Activated CD4-positive, alpha-beta T cell treated with anti-CD3 and anti-CD28 coated beads for 36 hours (primary cell): ENCODE data around the gene SCN2B. TPM values are rescaled to one million over a fixed set of nuclear protein-coding genes. Genes with fewer than 3 reads are reported as not detected.
A peak's percentile ranks its signal among the peaks of the same experiment; 100 is the strongest.

ENCODE experiments used
- ATAC-seq: fragments of 200-7000 bp; cut with Tn5 transposase; one replicate; pipeline ENCODE4 v1.10.0; 2021; ENCODE audit warnings: mild to moderate bottlenecking, moderate library complexity
- CTCF ChIA-PET: fragments of 350-600 bp; sonication (Branson Sonifier 250); formaldehyde crosslinking; loops from one replicate; lab custom pipeline; 2021; ENCODE audit warnings: antibody characterized with exemption; lab: Charles Lee
- POLR2A ChIA-PET: fragments of 350-600 bp; sonication (Branson Sonifier 250); formaldehyde crosslinking; loops from one replicate; lab custom pipeline; 2021; ENCODE audit warnings: antibody characterized with exemption, inconsistent platforms; lab: Charles Lee
- DNase-seq: peaks from one replicate; pipeline ENCODE4 v3.0.0-alpha.2; 2020
- H3K27ac Mint-ChIP-seq: one replicate; pipeline ENCODE4 v1.8.0; 2021; ENCODE audit warnings: mixed read lengths
- H3K27me3 Mint-ChIP-seq: one replicate; pipeline ENCODE4 v1.8.0; 2021; ENCODE audit warnings: mixed read lengths
- H3K36me3 Mint-ChIP-seq: one replicate; pipeline ENCODE4 v1.8.0; 2021; ENCODE audit warnings: low read depth, mixed read lengths
- H3K4me1 Mint-ChIP-seq: one replicate; pipeline ENCODE4 v1.8.0; 2021; ENCODE audit warnings: mixed read lengths
- H3K4me3 Mint-ChIP-seq: one replicate; pipeline ENCODE4 v1.8.0; 2021; ENCODE audit warnings: mild to moderate bottlenecking, moderate library complexity, mixed read lengths
- H3K9me3 Mint-ChIP-seq: one replicate; pipeline ENCODE4 v1.8.0; 2021; ENCODE audit warnings: low read depth, mixed read lengths
- intact Hi-C, 2 experiments: fragments of 100-400 bp; cut with DNase I in 1 of 2; cut with micrococcal nuclease in 1 of 2; formaldehyde crosslinking; loops; one replicate each; pipeline versions ENCODE4 v1.14.2 to v1.15.1; 2022 to 2024; cut with DNase I, micrococcal nuclease
- total RNA-seq, 2 experiments: library from RNA; stranded (reverse); gene quantifications; one replicate each; pipeline ENCODE4 v1.2.3, GENCODE V29; 2021

The SCN2B gene
- total RNA-seq, 2 experiments from 2014 or later, result not detected

- Mint-ChIP-seq H3K9me3 (no peaks in the 10 kb centered on the region), H3K27ac (no peak overlapping the region), H3K36me3 (no peaks in the 10 kb centered on the region), H3K27me3 (peaks cover 7% of the 10 kb centered on the region), H3K4me3 (no peak overlapping the region), H3K4me1 (no peaks in the 10 kb centered on the region)
- POLR2A ChIA-PET, result no interaction called here
- ATAC-seq (no peak), DNase-seq (no peak)
- CTCF ChIA-PET, result no interaction called here
- intact Hi-C loops, result no loop called here
Measured at GRCh38 chr11:118135796-118136165, 40.7 kb downstream of the SCN2B start.

- no peaks in the 10 kb centered on the region for H3K36me3 Mint-ChIP-seq
- intact Hi-C loops, result no loop called here
- no peaks in the 10 kb centered on the region for H3K9me3 Mint-ChIP-seq
- H3K4me3 Mint-ChIP-seq, result no peak overlapping the region
- no peak for DNase-seq
- H3K27me3 Mint-ChIP-seq, result peaks cover 4% of the 10 kb centered on the region
- ChIA-PET POLR2A (no interaction called here), CTCF (no interaction called here)
- ATAC-seq, result no peak
- H3K27ac Mint-ChIP-seq, result no peak overlapping the region
- no peaks in the 10 kb centered on the region for H3K4me1 Mint-ChIP-seq
Measured at GRCh38 chr11:118135051-118135795, 41.2 kb downstream of the SCN2B start.

- no peaks in the 10 kb centered on the region for H3K4me1 Mint-ChIP-seq
- H3K27ac Mint-ChIP-seq, result no peak overlapping the region
Measured at GRCh38 chr11:118133816-118134215, 42.6 kb downstream of the SCN2B start.

GRCh38 chr11:118132385-118133151 is 43.9 kb downstream of the SCN2B start:
- no peak for DNase-seq
- Mint-ChIP-seq H3K4me3 (no peak overlapping the region), H3K36me3 (no peaks in the 10 kb centered on the region), H3K4me1 (no peaks in the 10 kb centered on the region), H3K27me3 (no peaks in the 10 kb centered on the region), H3K27ac (no peak overlapping the region), H3K9me3 (no peaks in the 10 kb centered on the region)
- POLR2A ChIA-PET, result no interaction called here
- CTCF ChIA-PET, result interaction anchor here (0.7 to 1.0 kb wide), 2 partner anchors 16 to 60 kb away, joined by 3 read pairs; no protein-coding TSS in a partner anchor
- intact Hi-C loops, result no loop called here
- no peak for ATAC-seq

More at GRCh38 chr11:118133816-118134215, 42.6 kb downstream of the SCN2B start:
- intact Hi-C loops, result no loop called here
- no peaks in the 10 kb centered on the region for H3K9me3 Mint-ChIP-seq
- ChIA-PET CTCF (interaction anchor here (0.7 to 1.2 kb wide), 2 partner anchors 10 to 38 kb away, joined by 3 read pairs; no protein-coding TSS in a partner anchor), POLR2A (interaction anchor here (0.6 kb wide), 1 partner anchor 441 kb away, joined by 3 read pairs; no protein-coding TSS in a partner anchor)
- H3K36me3 Mint-ChIP-seq, result no peaks in the 10 kb centered on the region
- DNase-seq (no peak), ATAC-seq (no peak)
- H3K4me3 Mint-ChIP-seq, result no peak overlapping the region
- no peaks in the 10 kb centered on the region for H3K27me3 Mint-ChIP-seq

GRCh38 chr11:118129471-118130172 is 46.8 kb downstream of the SCN2B start:
- ATAC-seq, result no peak
- Mint-ChIP-seq H3K27me3 (no peaks in the 10 kb centered on the region), H3K4me3 (no peak overlapping the region), H3K4me1 (no peaks in the 10 kb centered on the region), H3K27ac (no peak overlapping the region), H3K9me3 (no peaks in the 10 kb centered on the region), H3K36me3 (no peaks in the 10 kb centered on the region)
- ChIA-PET POLR2A (no interaction called here), CTCF (interaction anchor here (0.7 to 1.0 kb wide), 3 partner anchors 41 to 182 kb away, joined by 3 to 4 read pairs (median 3); no protein-coding TSS in a partner anchor)
- DNase-seq, result no peak
- intact Hi-C loops, result no loop called here

GRCh38 chr11:118128721-118129470 is 47.5 kb downstream of the SCN2B start:
- H3K27ac Mint-ChIP-seq, result no peak overlapping the region
- H3K27me3 Mint-ChIP-seq, result no peaks in the 10 kb centered on the region
- ChIA-PET CTCF (interaction anchor here (0.8 kb wide), 1 partner anchor 181 kb away, joined by 3 read pairs; no protein-coding TSS in a partner anchor), POLR2A (no interaction called here)
- ATAC-seq (no peak), DNase-seq (no peak)
- no peaks in the 10 kb centered on the region for H3K9me3 Mint-ChIP-seq
- intact Hi-C loops, result no loop called here
- H3K4me3 Mint-ChIP-seq, result no peak overlapping the region
- H3K4me1 Mint-ChIP-seq, result no peaks in the 10 kb centered on the region
- H3K36me3 Mint-ChIP-seq, result no peaks in the 10 kb centered on the region

GRCh38 chr11:118128310-118128709 is 48.1 kb downstream of the SCN2B start:
- DNase-seq (no peak), ATAC-seq (no peak)
- ChIA-PET CTCF (no interaction called here), POLR2A (no interaction called here)
- Mint-ChIP-seq H3K9me3 (no peaks in the 10 kb centered on the region), H3K27me3 (no peaks in the 10 kb centered on the region), H3K27ac (no peak overlapping the region), H3K36me3 (no peaks in the 10 kb centered on the region), H3K4me3 (no peak overlapping the region), H3K4me1 (no peaks in the 10 kb centered on the region)
- intact Hi-C loops, result no loop called here

GRCh38 chr11:118126082-118126838 is 50.2 kb downstream of the SCN2B start:
- POLR2A ChIA-PET, result interaction anchor here (0.6 to 0.7 kb wide), 2 partner anchors 165 to 420 kb away, joined by 7 to 15 read pairs; no protein-coding TSS in a partner anchor

GRCh38 chr11:118124929-118125535 is 51.4 kb downstream of the SCN2B start:
- no peaks in the 10 kb centered on the region for H3K9me3 Mint-ChIP-seq
- DNase-seq (no peak), ATAC-seq (no peak)
- no peak overlapping the region for H3K4me3 Mint-ChIP-seq
- H3K27ac Mint-ChIP-seq, result no peak overlapping the region
- ChIA-PET POLR2A (interaction anchor here (0.5 to 0.6 kb wide), 3 partner anchors 53 to 809 kb away, joined by 3 to 6 read pairs (median 4); no protein-coding TSS in a partner anchor), CTCF (interaction anchor here (0.7 to 1.7 kb wide), 8 partner anchors 9 to 362 kb away, joined by 3 to 6 read pairs (median 3); no protein-coding TSS in a partner anchor)
- H3K36me3 Mint-ChIP-seq, result no peaks in the 10 kb centered on the region
- peaks cover 2% of the 10 kb centered on the region for H3K27me3 Mint-ChIP-seq
- intact Hi-C loops, result no loop called here
- H3K4me1 Mint-ChIP-seq, result no peaks in the 10 kb centered on the region

More at GRCh38 chr11:118126082-118126838, 50.2 kb downstream of the SCN2B start:
- Mint-ChIP-seq H3K27ac (no peak overlapping the region), H3K4me3 (no peak overlapping the region), H3K36me3 (no peaks in the 10 kb centered on the region), H3K4me1 (no peaks in the 10 kb centered on the region), H3K9me3 (no peaks in the 10 kb centered on the region), H3K27me3 (peaks cover 2% of the 10 kb centered on the region)
- DNase-seq (peak; percentile 20), ATAC-seq (peak; percentile 78)
- CTCF ChIA-PET, result interaction anchor here (0.6 kb wide), 1 partner anchor 13 kb away, joined by 3 read pairs; no protein-coding TSS in a partner anchor
- intact Hi-C loops, result no loop called here

GRCh38 chr11:118120793-118121192 is 55.6 kb downstream of the SCN2B start:
- ChIA-PET POLR2A (no interaction called here), CTCF (no interaction called here)
- H3K4me3 Mint-ChIP-seq, result no peak overlapping the region
- peaks cover 5% of the 10 kb centered on the region for H3K27me3 Mint-ChIP-seq
- DNase-seq (no peak), ATAC-seq (no peak)
- H3K4me1 Mint-ChIP-seq, result no peaks in the 10 kb centered on the region
- intact Hi-C loops, result no loop called here
- H3K27ac Mint-ChIP-seq, result no peak overlapping the region
- no peaks in the 10 kb centered on the region for H3K36me3 Mint-ChIP-seq
- no peaks in the 10 kb centered on the region for H3K9me3 Mint-ChIP-seq
